ENCODE data around the gene SPTB.

The SPTB gene

DNA sequence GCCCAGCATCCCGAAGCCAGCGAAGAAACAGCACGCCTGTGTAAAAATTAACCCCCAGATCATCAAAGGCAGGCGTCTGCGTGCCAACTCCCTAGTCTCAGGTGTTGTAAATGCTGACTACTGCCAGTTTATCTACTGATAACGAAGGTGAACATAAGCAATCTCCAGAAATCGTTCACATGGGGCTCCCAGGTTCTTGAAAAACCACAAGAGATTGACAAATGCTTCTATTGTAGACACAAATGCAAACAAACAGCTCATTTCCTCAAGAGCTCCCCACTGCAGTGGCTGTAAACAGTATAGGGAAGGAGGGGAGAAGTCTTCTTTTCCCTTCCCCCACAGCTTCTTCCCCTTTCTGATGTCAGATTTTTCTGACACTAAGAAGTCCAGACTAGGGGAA lies 180.8 kb downstream of the SPTB start:
- no peak for DNase-seq (ENCODE audit: extremely low read depth in 1 of 2, low read depth in 1 of 2)

DNA sequence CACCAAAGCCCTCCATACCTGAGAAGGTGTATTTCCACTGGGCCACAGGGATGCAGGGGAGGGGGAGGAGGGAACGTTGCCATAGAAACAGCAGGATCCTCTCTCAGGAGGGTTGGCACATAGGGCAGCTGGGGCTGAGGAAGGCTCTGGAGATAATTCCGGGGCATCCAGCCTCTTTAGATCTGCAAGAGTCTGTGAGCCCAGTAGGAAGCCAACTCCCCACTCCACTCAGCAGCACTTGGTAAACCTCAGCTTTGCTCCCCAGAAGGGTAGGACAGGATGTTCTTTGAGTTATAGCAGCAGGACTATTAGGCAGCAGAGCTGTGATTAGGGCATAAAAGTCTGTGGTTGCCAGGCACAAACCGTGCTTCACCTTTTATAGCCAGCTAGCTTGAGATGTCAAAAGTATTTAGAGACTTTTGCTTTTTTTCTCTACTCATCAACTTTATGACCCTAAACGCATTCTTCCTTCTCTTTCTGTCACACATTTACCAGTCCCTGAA lies 183.3 kb downstream of the SPTB start:
- DNase-seq (ENCODE audit: extremely low read depth in 1 of 2, low read depth in 1 of 2), result no peak
